Activated naive CD4-positive, alpha-beta T cell treated with anti-CD3 and anti-CD28 coated beads for 36 hours (primary cell): ENCODE results near the gene CYBB. TPM values are rescaled to one million over a fixed set of nuclear protein-coding genes. Genes with fewer than 3 reads are reported as not detected.

ENCODE experiments used
- CTCF ChIA-PET: fragments of 350-600 bp; sonication (Branson Sonifier 250); formaldehyde crosslinking; loops from one replicate; lab custom pipeline; 2021; ENCODE audit warnings: antibody characterized with exemption; lab: Charles Lee
- DNase-seq: peaks from one replicate; pipeline ENCODE4 v3.0.0-alpha.2; 2020
- H3K27ac Mint-ChIP-seq: one replicate; pipeline ENCODE4 v1.8.0; 2021; ENCODE audit warnings: mild to moderate bottlenecking, mixed read lengths
- H3K27me3 Mint-ChIP-seq: one replicate; pipeline ENCODE4 v1.8.0; 2021; ENCODE audit warnings: low read depth, mixed read lengths
- H3K36me3 Mint-ChIP-seq: one replicate; pipeline ENCODE4 v1.8.0; 2021; ENCODE audit warnings: low read depth, mixed read lengths
- H3K4me1 Mint-ChIP-seq: one replicate; pipeline ENCODE4 v1.8.0; 2021; ENCODE audit warnings: low read depth, mixed read lengths
- H3K4me3 Mint-ChIP-seq: one replicate; pipeline ENCODE4 v1.8.0; 2021; ENCODE audit warnings: mild to moderate bottlenecking, moderate library complexity, mixed read lengths
- H3K9me3 Mint-ChIP-seq: one replicate; pipeline ENCODE4 v1.8.0; 2021; ENCODE audit warnings: mixed read lengths
- intact Hi-C: fragments of 100-400 bp; cut with micrococcal nuclease; formaldehyde crosslinking; loops from one replicate; pipeline ENCODE4 v1.15.1; 2023
- total RNA-seq, 2 experiments: library from RNA; stranded (reverse); gene quantifications; one replicate each; pipeline ENCODE4 v1.2.3, GENCODE V29; 2021

Gene CYBB
- total RNA-seq, 2 experiments from 2014 or later, result 0.07 TPM; not detected in 1

DNA sequence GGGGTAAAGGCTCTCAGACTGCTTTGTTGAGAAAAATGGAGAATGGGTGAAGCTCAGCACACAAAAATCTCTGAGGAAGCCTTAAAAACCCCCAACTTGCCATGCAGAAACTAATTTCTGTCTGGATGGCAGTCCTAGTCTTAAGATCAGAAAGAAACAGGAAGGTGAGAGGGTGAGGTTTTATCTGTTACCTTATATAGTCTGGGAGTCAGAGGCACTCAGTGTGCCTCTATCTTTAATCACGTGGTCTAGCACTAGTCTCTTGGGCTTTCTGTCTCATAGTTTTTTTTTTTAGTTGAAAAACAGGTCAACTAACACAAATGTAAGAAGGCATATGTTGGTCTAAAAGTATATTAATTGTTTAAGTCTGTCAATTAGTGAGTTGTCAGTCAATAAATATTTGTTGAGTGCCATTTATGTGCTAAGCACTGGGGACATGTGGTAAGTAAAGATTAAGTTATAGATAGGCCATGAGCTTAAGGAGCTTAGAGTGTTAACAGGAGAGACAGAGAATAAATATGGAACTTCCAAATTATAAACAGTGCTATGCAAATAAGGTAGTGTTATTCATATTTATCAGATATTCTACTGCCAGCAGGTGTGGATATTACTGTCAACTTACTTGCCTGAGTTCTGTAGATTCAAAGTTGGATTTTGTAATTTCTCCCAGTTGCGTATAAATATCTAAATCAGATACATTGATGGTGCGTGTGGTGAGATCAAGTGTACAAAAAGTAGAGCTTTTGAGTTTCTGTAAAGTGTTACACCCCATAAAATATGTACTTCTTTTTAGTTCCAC, 7.0 kb downstream of the CYBB start:
- Mint-ChIP-seq H3K27me3 (no peaks in the 10 kb centered on the region), H3K9me3 (no peaks in the 10 kb centered on the region), H3K4me3 (no peak overlapping the region), H3K36me3 (no peaks in the 10 kb centered on the region), H3K27ac (peak overlapping the region; percentile 18), H3K4me1 (peaks cover 21% of the 10 kb centered on the region)
- CTCF ChIA-PET, result no interaction called here
- no peak for DNase-seq
- intact Hi-C loops, result loop anchor here (2.0 kb wide), 2 partner anchors 40 to 60 kb away; partner anchors contain the start of gene DYNLT3

DNA sequence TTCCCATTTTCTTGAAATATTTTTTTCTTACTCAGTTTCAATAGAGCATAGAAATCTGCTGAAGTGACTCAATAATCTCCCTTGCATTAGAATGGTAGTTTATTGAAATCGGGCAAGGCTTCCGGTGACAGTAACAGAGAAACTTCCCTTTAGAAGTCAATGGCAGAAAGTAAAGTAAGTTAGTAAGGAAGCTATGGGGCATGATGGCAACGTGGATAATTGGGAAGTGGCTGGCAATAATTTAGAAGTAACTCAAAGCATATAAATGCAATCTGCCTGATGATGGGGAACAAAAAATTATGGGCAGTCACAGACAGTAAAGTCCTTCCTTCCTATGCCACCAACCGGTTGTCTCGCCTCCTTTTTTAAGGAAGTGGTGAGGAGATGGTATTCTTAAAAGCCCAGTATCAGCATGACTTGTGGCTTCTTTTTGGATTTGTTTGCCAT, 7.6 kb downstream of the CYBB start:
- Mint-ChIP-seq H3K4me1 (peaks cover 21% of the 10 kb centered on the region), H3K27me3 (no peaks in the 10 kb centered on the region), H3K9me3 (no peaks in the 10 kb centered on the region), H3K4me3 (no peak overlapping the region), H3K36me3 (no peaks in the 10 kb centered on the region), H3K27ac (no peak overlapping the region)
- no peak for DNase-seq
- CTCF ChIA-PET, result no interaction called here
- intact Hi-C loops, result loop anchor here (2.0 kb wide), 2 partner anchors 41 to 59 kb away; partner anchors contain the start of gene DYNLT3

DNA sequence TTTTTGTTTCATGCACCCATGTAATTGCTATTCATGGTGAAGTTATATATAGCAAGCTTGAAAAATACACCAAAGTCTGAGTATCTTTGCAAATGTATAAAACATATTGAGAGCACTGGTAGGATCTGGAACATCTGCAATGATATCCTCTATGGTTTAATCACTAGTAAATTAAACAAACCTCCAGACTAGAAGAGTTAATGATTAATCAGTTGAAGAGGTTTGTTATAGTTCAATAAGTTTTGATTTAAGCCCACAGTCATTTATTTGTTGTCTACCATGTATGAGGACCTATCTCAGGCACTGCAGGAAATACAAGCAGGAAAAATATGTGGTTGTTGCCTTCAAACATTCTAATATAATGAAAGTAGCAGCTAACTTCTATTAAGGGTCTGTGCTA, 16.5 kb downstream of the CYBB start:
- Mint-ChIP-seq H3K4me1 (peaks cover 18% of the 10 kb centered on the region), H3K36me3 (no peaks in the 10 kb centered on the region), H3K9me3 (no peaks in the 10 kb centered on the region), H3K27ac (no peak overlapping the region), H3K4me3 (no peak overlapping the region), H3K27me3 (no peaks in the 10 kb centered on the region)
- DNase-seq, result no peak
- CTCF ChIA-PET, result no interaction called here
- intact Hi-C loops, result loop anchor here (2.0 kb wide), 2 partner anchors 42 to 50 kb away; no protein-coding TSS in a partner anchor

DNA sequence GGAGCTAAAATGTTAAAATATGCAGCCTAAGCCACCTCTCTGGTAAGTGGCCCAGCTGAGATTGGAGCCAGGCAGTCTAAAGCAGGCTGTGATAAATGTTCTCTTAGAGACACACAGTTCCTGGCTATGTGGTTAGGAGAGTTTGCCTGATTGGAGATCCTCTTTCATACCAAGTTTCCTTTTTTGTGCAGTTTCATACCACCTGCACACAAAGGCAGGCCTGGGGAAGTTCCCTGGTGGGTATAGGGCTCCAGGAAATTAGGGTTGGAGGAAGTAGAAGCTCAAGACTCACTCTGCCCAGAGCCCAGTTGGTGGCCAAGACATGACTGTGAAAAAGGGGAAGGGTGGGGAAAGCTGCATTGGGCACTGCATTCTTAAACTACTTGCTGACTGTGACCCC, 16.9 kb downstream of the CYBB start:
- Mint-ChIP-seq H3K9me3 (no peaks in the 10 kb centered on the region), H3K4me1 (peaks cover 18% of the 10 kb centered on the region), H3K4me3 (no peak overlapping the region), H3K27ac (no peak overlapping the region), H3K36me3 (no peaks in the 10 kb centered on the region), H3K27me3 (no peaks in the 10 kb centered on the region)
- CTCF ChIA-PET, result no interaction called here
- intact Hi-C loops, result loop anchor here (2.0 kb wide), 2 partner anchors 42 to 50 kb away; no protein-coding TSS in a partner anchor
- DNase-seq, result peak; percentile 14

DNA sequence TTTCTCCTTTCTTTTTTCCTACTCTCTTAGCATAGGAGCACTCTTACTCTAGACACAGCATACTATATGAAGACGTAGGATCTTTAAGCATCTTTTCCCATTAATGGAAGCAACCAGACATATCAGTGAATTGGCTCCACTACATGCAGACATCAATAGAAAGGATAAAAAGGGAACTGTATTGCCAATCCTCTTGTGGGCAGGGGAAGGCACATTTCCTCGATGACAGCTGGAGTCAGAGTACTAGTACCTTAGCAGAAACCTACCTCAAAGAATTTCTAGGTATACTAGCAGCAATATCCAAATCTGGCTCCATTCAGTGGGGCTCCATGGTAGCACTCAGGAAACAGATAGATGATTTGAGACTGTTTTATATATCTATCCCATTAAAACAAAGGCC, 20.1 kb downstream of the CYBB start:
- H3K27me3 Mint-ChIP-seq, result no peaks in the 10 kb centered on the region
- intact Hi-C loops, result no loop called here
- H3K27ac Mint-ChIP-seq, result no peak overlapping the region
- no peak for DNase-seq
- peaks cover 18% of the 10 kb centered on the region for H3K4me1 Mint-ChIP-seq
- CTCF ChIA-PET, result no interaction called here
- H3K9me3 Mint-ChIP-seq, result no peaks in the 10 kb centered on the region
- H3K4me3 Mint-ChIP-seq, result no peak overlapping the region
- no peaks in the 10 kb centered on the region for H3K36me3 Mint-ChIP-seq

DNA sequence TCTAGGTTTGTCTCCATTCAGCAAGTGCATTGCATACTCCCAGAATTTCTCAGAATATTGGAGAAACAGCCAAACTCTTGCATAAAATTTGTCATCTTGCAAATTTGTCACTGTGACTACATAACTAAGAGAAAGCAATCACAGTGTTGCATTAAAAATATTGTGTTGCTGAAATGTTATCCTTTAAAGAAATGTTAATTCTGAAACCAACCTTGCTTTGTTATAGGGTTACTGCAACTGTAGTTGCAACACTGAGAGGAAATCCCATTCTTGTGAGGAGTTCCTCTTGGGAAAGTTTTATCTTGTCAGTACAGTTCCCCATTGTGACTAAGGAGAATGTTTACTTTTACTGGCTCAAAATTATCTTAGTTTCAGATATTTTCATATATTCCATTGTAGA, 20.9 kb downstream of the CYBB start:
- CTCF ChIA-PET, result interaction anchor here (0.6 kb wide), 1 partner anchor 1168 kb away, joined by 3 read pairs; no protein-coding TSS in a partner anchor
- Mint-ChIP-seq H3K4me3 (no peak overlapping the region), H3K4me1 (peaks cover 13% of the 10 kb centered on the region), H3K36me3 (no peaks in the 10 kb centered on the region), H3K27me3 (no peaks in the 10 kb centered on the region), H3K9me3 (no peaks in the 10 kb centered on the region), H3K27ac (no peak overlapping the region)
- intact Hi-C loops, result no loop called here
- DNase-seq, result no peak

DNA sequence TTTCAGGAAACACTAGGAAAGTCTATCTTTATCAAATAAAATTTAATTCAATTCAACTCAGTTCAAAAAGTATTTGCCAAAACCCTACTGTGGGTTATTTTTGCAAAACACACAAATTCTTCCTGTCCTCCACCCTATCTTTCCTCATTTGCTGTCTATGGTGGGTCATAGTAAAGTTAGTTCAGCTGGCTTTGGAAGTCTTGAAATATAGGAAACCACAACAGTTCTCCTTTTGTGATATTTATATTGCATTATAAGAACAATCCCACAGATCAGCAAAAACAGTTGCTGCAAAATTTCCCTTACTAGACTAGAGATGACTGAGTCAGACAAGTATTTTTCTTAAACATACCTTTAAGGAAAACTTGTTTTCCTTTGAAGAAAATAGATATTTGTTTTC, 22.2 kb downstream of the CYBB start:
- no peaks in the 10 kb centered on the region for H3K9me3 Mint-ChIP-seq
- no peak overlapping the region for H3K27ac Mint-ChIP-seq

DNA sequence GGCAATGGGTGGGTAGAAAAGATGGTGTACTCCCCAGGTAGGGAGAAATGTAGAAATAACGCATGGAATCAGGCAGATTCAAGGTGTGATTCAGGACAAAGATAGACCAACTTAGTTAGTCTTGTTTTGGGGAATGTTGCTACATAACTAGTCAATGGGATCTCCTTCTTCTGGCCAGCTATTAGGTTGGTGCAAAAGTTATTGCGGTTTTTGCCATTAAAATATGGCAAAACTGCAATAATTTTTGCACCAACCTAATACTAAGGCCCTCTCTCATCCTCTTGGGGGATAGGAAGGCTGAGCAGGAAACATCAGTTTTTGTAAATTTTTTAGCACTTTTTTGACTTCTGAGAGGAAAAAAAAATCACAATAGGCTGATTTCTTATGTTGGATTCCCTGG, 23.2 kb downstream of the CYBB start:
- CTCF ChIA-PET, result no interaction called here
- DNase-seq, result no peak
- Mint-ChIP-seq H3K4me1 (no peaks in the 10 kb centered on the region), H3K9me3 (no peaks in the 10 kb centered on the region), H3K27me3 (no peaks in the 10 kb centered on the region), H3K36me3 (no peaks in the 10 kb centered on the region), H3K27ac (no peak overlapping the region), H3K4me3 (no peak overlapping the region)
- intact Hi-C loops, result no loop called here

More for the DNA sequence above, 22.2 kb downstream of the CYBB start:
- intact Hi-C loops, result no loop called here
- DNase-seq, result no peak
- H3K4me1 Mint-ChIP-seq, result peaks cover 1% of the 10 kb centered on the region
- H3K36me3 Mint-ChIP-seq, result no peaks in the 10 kb centered on the region
- no peak overlapping the region for H3K4me3 Mint-ChIP-seq
- H3K27me3 Mint-ChIP-seq, result no peaks in the 10 kb centered on the region
- CTCF ChIA-PET, result no interaction called here

DNA sequence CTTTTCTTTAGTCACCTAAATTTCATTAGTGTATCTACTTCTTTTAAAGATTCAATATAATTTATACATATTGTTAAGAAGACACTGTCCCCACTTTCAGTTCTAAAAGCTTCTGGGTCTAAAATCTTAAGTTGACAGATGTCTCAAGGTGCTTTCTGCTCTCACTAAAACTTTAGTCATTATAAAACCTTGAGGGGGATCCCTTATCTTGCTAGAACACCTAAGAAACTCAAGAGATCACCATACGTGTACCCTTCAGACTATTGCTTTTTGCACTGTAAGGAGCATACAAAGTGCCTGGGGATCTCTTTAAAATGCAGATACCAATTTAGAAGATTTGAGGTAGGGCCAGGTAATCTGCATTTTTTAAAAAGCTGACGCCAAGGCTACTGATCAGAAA, 30.1 kb downstream of the CYBB start:
- intact Hi-C loops, result no loop called here

DNA sequence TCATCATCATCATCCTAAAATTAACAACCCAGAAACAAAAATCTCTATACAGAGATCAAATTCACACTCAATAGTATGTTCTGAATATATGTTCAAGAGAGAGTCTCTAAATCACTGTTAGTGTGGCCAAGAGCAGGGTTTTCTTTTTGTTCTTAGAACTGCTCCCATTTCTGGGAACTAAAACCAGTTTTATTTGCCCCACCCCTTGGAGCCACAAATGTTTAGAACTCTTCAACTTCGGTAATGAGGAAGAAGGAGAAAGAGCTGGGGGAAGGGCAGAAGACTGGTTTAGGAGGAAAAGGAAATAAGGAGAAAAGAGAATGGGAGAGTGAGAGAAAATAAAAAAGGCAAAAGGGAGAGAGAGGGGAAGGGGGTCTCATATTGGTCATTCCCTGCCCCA, 32.3 kb downstream of the CYBB start:
- Mint-ChIP-seq H3K36me3 (no peaks in the 10 kb centered on the region), H3K9me3 (no peaks in the 10 kb centered on the region), H3K4me1 (no peaks in the 10 kb centered on the region), H3K27ac (no peak overlapping the region), H3K27me3 (no peaks in the 10 kb centered on the region), H3K4me3 (no peak overlapping the region)
- DNase-seq, result no peak
- CTCF ChIA-PET, result no interaction called here
- intact Hi-C loops, result no loop called here

More for the DNA sequence above, 30.1 kb downstream of the CYBB start:
- no peak overlapping the region for H3K27ac Mint-ChIP-seq
- no peaks in the 10 kb centered on the region for H3K4me1 Mint-ChIP-seq
- CTCF ChIA-PET, result no interaction called here
- no peaks in the 10 kb centered on the region for H3K9me3 Mint-ChIP-seq
- no peak overlapping the region for H3K4me3 Mint-ChIP-seq
- no peak for DNase-seq
- H3K36me3 Mint-ChIP-seq, result no peaks in the 10 kb centered on the region
- H3K27me3 Mint-ChIP-seq, result no peaks in the 10 kb centered on the region

DNA sequence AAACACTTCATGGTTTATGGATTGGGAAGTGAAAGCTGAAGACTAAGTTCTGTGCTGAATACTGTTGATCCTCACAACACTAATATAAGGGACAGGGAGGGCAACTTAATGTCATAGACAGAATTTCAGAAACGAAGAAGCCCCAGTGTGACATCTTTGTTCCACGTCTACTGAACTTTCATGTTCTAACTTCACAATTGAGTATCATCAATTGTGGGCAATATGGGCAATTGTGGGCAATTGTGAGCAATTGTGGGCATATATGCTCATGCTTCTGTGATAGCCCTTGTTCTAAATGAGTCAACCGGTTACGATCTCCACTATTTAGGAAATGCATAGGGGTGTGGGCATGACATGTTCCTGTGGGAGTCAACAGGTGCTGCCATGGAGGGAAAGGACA, 33.7 kb downstream of the CYBB start:
- Mint-ChIP-seq H3K27ac (no peak overlapping the region), H3K9me3 (no peaks in the 10 kb centered on the region), H3K4me3 (no peak overlapping the region), H3K36me3 (no peaks in the 10 kb centered on the region), H3K4me1 (no peaks in the 10 kb centered on the region), H3K27me3 (no peaks in the 10 kb centered on the region)
- no peak for DNase-seq
- intact Hi-C loops, result no loop called here
- CTCF ChIA-PET, result no interaction called here

DNA sequence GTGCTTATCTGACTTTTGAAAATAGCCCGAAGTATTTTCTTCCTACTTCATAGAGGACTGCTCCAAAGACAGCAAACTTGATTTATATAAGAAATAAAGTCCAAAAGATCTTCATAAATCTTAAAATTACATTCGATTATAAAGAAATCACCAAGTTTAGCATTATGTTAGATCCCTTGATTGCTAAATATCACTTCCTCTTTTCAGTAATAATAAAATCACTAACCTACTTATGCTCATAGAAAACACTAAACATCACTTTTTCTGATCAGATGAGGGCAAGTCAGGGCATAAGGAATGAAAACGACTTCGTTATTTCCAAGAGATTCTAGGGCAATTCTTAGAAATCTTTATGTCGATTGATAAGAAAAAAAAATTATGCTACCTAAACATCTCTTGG, 35.5 kb downstream of the CYBB start:
- H3K27ac Mint-ChIP-seq, result no peak overlapping the region
- CTCF ChIA-PET, result no interaction called here
- H3K27me3 Mint-ChIP-seq, result no peaks in the 10 kb centered on the region
- H3K4me1 Mint-ChIP-seq, result no peaks in the 10 kb centered on the region
- no peak for DNase-seq
- no peaks in the 10 kb centered on the region for H3K36me3 Mint-ChIP-seq
- no peak overlapping the region for H3K4me3 Mint-ChIP-seq
- intact Hi-C loops, result no loop called here
- no peaks in the 10 kb centered on the region for H3K9me3 Mint-ChIP-seq

DNA sequence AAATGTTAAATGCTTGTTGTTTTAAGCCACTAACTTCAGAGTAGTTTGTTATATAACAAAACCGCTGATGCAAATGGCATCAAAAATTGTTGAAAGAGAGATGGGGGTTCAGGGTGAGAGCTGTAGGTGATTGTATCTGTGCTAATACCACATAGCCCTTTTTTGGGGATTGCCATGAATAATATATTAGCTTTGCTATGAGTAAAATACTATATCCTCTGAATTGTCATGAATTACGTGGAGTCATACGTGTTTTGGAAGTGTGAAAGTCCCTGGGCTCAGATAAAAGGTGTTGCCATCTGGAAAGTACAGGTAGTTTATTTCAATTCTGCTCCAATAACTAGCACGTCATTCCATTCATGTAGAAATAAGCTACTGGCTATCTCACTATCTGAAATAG, 36.9 kb downstream of the CYBB start:
- Mint-ChIP-seq H3K9me3 (no peaks in the 10 kb centered on the region), H3K36me3 (no peaks in the 10 kb centered on the region), H3K4me1 (no peaks in the 10 kb centered on the region), H3K27me3 (no peaks in the 10 kb centered on the region), H3K4me3 (no peak overlapping the region), H3K27ac (no peak overlapping the region)
- DNase-seq, result no peak
- CTCF ChIA-PET, result interaction anchor here (0.9 kb wide), 1 partner anchor 70 kb away, joined by 3 read pairs; no protein-coding TSS in a partner anchor
- intact Hi-C loops, result no loop called here
